HT-29 (cell line): ENCODE data around the gene NDUFS2. TPM values are rescaled to one million over a fixed set of nuclear protein-coding genes. Genes with fewer than 3 reads are reported as not detected.

Experiments
- DNase-seq: peaks from one replicate; pipeline ENCODE4 v3.0.0-alpha.2; 2015; ENCODE audit warnings: low spot score
- total RNA-seq: library from RNA; depleted of rRNA; stranded (reverse); fragments of >200 nt; shearing (Covaris generic); gene quantifications from 2 replicates; pipeline ENCODE4 v1.2.3, GENCODE V29; 2014; rRNA removed

Gene NDUFS2
- total RNA-seq, result 90.6 and 122 TPM in 2 replicates

DNA sequence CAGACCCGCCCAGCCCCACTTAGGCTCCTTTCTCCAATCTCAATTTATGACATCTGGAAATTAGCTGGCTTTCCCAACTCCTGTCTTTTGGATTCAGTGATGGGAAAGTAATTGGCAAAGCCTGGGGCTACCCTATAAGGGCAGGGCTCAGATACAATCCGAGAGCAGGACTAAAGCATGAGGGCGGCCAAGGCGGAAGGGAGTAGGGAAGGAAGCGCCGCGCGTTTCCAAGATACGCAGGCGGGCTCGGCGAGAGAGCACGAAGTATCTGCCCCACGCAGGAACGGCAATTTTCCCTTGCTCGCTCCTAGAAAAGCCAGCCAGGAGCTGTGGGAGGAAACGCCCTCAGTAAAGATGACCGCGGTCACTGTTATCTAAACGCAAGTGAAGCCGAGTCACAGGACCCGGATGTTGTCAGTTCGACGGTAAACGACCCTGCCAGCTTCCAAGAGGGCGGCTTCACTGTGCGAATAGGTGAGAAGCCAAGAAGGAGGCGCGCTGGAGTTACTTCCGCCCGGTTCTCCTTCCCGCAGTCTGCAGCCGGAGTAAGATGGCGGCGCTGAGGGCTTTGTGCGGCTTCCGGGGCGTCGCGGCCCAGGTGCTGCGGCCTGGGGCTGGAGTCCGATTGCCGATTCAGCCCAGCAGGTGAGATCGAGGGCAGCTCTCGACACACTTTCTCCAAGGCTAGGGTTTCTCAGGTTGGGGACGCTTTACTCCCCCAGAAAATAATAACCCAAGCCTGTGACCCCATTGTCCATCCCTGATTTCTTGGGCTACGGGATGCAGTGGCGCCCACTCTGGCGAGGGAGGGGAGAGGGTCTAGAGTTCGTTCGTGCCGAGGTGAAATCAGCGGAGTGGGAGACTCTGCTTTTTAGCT, at the start of gene NDUFS2:
Gene NDUFS2 (plus strand): TSS at position 532 of the 877 bp plus-strand sequence. CDS start 19 bp downstream, at position 551.
- DNase-seq, result peak; percentile 98

DNA sequence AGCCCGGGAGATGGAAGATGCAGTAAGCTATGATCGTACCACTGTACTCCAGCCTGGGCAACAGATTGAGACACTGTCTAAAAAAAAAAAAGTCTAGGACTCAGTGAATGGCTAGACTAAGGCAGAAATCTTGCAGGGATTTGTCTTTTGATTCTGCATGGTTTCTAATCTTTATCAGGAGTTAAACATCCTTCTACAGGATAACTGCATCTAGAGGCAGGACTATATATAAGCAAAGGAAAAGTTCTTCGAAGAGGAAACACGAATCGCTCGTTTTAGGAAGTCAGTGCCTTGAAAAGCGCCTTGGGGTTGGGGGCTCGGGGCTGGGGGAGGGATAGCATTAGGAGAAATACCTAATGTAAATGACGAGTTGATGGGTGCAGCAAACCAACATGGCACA, 49.0 kb upstream of the NDUFS2 start:
- no peak for DNase-seq

DNA sequence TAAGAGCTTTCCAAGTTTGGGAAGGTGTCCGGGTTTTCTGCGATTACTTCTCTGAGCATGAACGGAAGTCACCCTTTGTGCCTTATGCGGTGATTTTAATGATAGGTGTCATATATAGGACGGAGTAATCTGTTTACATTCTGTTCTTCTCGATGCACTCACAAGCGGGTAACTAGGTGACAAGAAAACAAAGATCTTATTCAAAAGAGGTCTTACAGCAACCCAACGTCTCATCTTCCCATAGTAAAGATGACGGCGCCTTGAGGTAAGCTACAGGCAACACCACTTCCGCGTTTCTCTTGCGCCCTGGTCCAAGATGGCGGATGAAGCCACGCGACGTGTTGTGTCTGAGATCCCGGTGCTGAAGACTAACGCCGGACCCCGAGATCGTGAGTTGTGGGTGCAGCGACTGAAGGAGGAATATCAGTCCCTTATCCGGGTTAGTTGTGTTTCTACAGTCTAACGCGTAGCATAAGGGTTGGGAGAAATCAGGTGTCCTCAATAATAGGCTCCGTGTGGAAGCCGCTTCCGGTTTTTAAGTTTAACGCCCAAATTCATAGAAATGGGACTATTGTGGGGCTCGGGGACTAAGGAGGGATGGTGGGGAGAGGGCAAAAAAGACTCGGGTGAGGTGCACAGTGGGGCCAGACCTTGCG, 48.4 kb upstream of the NDUFS2 start, which contains the start of gene UFC1:
Gene UFC1 (plus strand): TSS at position 297 of the 656 bp plus-strand sequence. CDS start 20 bp downstream, at position 317.
- DNase-seq, result peak; percentile 92

DNA sequence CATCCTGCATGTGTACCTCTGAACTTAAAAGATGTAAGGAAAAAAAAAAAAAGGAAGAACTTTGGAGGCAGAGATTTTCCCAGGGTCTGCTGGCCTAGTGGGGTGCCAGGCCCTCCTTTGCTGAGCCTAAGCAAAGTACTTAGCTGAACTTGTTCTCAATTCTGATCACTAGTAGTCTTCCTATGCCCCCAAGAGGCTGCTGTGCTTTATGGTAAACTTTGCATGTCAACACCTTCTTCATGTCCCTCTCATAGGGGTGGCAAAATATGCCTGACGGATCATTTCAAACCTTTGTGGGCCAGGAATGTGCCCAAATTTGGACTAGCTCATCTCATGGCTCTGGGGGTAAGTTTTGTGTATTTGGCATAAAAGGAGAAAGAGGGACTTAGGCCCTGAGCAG, 44.3 kb upstream of the NDUFS2 start:
- no peak for DNase-seq

DNA sequence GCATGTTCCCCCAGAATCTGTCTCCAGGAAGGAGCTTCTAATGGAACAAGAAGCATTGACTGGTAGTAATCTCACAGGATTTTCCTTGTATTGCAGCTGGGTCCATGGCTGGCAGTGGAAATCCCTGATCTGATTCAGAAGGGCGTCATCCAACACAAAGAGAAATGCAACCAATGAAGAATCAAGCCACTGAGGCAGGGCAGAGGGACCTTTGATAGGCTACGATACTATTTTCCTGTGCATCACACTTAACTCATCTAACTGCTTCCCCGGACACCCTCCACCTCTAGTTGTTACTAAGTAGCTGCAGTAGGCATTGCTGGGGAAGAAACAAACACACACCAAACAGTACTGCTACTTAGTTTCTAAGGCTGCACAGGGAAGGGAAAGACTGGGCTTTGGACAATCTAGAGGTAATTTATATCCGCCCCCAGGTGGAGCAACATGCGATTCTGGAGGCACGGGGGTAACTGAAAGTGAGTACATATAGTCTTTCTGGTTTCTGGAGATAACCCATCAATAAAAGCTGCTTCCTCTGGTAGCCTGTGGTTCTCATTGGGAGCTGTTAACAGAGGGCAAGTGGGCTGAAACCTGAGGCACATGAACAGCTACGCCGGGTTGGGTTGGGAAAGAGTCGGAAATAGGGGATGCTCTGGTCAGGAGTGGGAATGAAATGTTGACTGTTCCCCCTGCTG, 43.7 kb upstream of the NDUFS2 start:
- no peak for DNase-seq

DNA sequence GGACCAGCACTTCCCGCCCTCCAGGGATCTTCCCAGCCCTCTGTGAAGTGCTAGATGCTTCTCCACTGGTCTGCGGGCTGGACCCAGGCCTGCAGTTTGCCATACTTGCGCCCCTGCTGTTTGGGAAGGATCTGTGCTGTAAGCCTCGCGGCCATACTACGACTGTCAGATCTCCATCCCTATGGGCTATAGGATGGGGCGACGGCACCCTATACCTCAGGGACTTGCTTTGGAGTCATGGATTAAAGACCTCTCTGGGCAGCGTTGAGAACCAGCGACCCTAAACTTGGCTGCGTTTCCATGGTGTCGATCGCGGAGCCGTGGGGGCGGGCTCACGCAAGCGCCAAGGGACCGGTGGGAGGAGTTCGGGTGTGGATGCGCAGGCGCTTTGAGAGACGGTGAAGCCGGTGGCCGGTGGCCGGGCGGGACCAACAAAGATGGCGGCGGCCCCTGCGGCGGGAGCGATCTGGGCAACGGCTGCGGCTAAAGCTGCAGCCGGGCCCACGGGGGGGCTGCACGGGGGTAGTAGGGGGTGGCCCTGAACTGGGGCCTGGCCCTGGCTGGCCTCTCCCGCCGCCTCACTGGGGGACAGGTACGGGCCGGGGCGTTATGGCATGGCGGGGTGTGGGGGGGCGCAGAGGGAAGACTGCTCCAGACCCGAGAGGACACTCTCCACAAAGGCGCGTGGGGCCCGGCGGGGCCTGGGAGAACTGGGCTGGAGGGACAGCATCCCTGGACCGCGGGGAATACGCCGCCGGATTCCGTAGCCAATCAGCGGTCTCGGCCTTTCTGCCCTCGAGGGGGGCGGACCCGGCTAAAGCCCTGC, 42.9 kb upstream of the NDUFS2 start, which contains the start of gene USP21:
Gene USP21 (plus strand): TSS at position 414 of the 826 bp plus-strand sequence. CDS start 1,141 bp downstream, outside the sequence.
- DNase-seq, result peak; percentile 95

DNA sequence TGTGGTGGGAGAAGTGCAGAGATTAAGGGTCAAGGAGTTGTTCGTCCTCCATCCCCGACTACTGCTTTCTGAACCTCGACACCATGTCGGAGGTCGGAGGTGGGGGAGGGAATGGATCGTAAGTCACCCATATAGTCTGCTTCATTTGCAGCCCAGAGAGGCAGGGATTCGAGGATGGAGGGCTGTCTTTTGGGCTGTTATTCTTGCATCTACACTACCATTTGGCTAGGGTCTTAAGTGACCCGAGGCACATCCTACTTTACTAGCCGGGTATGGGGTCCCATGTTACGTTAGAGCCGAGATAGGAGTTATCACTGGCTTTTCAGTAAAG, 42.3 kb upstream of the NDUFS2 start:
- DNase-seq, result peak; percentile 29

DNA sequence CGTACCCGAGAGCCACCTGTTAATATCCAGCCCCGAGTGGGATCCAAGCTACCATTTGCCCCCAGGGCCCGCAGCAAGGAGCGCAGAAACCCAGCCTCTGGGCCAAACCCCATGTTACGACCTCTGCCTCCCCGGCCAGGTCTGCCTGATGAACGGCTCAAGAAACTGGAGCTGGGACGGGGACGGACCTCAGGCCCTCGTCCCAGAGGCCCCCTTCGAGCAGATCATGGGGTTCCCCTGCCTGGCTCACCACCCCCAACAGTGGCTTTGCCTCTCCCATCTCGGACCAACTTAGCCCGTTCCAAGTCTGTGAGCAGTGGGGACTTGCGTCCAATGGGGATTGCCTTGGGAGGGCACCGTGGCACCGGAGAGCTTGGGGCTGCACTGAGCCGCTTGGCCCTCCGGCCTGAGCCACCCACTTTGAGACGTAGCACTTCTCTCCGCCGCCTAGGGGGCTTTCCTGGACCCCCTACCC, 41.5 kb upstream of the NDUFS2 start:
- no peak for DNase-seq

DNA sequence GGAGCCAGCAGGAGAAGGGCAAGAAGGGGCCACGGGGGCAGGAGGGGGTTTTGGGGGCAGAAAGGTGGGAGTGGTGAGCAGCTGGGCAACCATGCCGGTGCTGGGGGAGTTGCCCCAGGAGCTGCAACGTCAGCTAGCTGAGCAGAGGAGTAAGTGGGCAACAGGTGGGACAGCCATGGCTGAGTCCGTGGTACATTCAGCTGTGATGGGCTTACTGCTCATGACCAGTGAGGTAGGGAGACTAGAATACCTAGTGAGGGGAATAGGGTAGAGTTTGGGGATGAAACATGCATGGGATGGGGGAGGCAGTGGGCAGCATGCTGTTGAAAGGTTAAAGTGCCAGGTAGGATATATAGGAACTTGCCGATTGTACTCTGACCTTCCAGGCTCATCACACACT, 40.5 kb upstream of the NDUFS2 start:
- DNase-seq, result no peak

DNA sequence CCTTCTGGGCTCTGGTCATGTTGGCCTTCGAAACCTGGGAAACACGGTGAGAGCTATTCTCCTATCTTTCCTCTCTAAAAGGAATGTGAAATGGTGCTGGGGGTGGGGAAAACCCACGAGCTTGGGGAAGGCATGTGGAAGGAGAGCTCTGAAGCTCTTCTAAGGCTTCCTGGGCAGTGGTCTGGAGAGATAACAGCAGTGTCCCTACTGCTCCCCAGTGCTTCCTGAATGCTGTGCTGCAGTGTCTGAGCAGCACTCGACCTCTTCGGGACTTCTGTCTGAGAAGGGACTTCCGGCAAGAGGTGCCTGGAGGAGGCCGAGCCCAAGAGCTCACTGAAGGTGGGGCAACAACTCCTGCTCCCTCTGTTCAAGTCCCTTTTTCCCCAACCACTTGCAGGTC, 40.1 kb upstream of the NDUFS2 start:
- DNase-seq, result no peak

DNA sequence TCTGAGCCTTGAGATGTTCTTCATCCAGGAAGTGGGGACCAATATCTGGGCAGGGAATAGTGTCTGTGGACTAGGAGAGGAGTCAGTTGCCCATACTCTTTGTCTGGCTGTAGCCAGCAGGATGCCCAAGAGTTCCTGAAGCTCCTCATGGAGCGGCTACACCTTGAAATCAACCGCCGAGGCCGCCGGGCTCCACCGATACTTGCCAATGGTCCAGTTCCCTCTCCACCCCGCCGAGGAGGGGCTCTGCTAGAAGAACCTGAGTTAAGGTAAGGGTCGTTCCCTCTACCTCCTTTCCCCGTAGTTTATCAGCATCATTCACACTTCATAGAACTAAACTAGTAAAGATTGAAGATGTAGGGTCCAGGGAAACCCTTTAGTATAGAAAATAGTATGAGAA, 39.4 kb upstream of the NDUFS2 start:
- DNase-seq, result no peak

DNA sequence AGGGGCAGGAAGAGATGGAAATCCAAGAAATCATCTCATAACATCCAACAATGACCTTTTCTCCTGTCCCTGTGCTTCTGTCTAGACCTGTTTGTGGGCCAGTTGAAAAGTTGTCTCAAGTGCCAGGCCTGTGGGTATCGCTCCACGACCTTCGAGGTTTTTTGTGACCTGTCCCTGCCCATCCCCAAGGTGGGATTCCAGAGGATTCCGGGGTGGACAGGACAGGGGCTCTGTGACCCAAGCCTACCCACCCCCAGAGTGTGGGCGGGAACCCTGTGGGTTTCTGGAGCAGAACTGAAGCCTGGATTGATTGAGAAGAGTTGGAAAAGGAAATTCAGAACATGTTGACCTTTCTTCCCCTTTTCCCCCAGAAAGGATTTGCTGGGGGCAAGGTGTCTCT, 38.4 kb upstream of the NDUFS2 start:
- no peak for DNase-seq

DNA sequence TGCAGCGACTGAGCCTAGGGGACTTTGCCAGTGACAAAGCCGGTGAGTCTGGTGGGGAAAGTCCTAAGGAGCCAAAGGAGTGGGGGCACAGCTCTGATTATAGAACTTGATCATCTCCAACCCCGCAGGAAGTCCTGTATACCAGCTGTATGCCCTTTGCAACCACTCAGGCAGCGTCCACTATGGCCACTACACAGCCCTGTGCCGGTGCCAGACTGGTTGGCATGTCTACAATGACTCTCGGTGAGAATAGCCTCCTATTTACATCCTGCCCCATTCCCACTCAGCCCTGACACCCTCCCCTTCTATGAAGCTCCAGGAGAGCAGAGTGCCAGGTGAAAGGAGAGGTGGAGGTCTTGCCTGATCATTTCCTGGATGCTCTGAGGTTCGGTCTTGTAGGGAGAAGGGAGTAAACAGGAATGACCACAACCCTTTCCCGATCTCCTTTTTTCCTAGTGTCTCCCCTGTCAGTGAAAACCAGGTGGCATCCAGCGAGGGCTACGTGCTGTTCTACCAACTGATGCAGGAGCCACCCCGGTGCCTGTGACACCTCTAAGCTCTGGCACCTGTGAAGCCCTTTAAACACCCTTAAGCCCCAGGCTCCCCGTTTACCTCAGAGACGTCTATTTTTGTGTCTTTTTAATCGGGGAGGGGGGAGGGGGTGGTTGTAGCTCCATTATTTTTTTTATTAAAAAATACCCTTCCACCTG, 37.1 kb upstream of the NDUFS2 start:
- no peak for DNase-seq

DNA sequence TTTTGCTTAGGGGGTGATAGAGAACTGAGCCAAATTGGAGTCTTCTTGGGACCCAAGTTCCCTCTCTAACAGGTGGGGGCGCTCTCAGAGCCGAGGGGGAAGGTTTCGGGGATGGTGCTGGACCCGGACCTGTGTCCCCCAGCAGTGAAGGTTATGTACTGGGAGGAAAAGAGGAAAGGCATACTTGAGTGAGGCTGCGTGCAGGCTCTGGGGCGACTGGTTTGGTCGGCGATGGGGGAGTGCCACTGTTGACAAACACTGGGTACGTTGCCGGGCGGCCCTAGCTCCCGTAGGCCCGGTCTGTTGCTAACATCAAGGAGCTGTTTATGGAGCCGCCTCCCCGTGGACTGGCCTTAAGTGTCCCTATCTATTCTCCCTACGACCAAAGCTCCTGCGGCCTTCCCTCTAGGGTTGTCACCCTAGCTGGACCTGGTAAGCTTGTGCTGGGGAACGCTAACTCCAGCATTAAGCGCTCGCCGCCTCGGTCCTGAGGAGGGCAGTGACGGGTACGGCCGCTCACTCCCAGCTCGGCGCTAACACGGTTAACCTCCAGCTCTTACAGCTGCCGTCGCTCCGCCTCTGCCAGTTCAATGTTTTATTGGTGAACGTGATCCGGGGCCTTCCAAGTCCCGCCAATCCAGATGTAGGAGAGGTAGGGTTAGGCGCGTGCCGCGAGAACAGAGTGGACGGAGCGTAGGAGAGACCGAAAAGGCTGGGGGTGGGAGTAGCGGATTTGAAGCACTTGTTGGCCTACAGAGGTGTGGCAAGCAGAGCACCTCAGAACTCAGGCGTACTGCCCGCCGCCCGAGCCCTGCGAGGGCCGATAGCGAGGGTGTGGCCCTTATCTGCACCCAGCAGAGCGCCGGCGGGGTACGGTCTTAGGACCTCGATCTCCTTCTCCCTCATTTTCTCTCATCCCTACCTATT, 36.2 kb upstream of the NDUFS2 start, which contains the start of gene PPOX:
Gene PPOX (plus strand): TSS at position 685 of the 927 bp plus-strand sequence. CDS start 422 bp downstream, outside the sequence.
- DNase-seq, result peak; percentile 98

DNA sequence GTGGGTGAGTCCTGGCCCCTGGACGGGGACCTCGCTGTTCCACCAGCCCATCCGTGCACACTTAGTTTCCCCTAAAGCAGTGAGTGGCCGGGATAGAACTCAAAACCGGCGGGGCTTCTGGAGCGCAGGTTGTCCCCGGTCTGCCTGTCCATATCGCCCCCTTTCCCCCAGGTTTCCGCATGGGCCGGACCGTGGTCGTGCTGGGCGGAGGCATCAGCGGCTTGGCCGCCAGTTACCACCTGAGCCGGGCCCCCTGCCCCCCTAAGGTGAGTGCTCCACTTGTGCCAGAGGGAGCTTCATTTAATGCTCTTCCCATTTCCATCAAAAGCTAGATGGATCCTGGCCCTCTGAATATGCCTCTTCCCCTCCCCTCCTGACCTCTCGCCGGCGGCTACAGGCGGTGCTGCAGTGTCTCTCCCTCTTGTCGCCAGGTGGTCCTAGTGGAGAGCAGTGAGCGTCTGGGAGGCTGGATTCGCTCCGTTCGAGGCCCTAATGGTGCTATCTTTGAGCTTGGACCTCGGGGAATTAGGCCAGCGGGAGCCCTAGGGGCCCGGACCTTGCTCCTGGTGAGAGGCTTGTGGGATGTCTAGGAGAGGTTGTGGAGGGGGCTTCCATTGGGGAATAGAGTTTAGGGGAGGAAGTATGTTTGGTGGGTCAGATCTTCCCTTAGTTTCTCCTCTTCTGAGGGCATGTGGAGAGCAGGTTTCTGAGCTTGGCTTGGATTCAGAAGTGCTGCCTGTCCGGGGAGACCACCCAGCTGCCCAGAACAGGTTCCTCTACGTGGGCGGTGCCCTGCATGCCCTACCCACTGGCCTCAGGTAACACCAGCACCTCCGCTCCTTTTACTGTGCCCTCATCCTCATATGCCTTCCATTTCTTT, 35.3 kb upstream of the NDUFS2 start:
- DNase-seq, result peak; percentile 26

DNA sequence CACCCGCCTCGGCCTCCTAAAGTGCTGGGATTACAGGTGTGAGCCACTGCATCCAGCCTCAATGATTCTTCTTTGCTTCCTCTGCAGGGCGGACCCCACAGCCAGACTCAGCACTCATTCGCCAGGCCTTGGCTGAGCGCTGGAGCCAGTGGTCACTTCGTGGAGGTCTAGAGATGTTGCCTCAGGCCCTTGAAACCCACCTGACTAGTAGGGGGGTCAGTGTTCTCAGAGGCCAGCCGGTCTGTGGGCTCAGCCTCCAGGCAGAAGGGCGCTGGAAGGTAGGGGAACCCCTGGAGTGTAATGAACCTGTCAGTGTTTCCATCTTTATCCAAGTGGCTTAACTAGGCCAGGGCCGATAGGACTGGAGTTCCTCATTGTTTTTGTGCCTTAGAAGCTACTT, 33.3 kb upstream of the NDUFS2 start:
- DNase-seq, result no peak

DNA sequence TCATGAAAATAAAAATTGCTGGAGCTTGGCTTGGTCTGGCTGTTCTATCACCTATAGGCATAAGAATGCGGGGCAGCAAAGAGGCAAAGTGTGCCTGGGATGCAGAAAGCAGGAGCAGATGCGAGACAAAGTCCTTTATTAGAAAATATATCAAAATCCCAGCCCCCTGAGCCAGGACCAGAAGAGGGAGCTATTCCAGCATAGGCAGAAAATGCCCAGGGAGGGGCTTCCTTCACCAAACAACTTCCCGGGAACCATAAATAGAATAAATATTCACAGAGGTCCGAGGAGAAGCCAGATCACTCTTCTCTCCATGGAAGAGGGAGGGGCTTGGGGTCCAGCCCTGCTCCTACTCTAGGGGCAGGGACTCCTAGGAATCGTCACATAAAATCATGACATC, 31.0 kb upstream of the NDUFS2 start:
- DNase-seq, result no peak

DNA sequence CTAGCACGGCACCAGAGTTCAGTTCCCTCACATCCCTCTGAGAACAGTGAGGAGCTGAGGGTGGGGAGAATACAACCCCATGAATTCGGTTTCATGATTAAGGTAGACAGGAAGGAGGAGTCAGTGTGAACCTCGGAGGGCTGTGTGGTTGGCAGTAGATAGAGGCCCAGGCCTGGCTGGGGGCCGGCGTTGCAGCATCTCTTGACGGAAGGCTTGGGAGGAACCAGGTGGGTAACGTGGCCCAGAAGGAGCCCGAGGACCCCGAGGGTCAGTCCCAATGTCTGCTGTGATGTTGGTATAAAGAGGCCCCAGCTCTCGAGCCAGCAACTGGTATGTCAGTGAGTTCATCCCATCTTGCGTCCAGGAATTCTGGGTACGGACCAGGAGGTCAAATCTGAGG, 30.5 kb upstream of the NDUFS2 start:
- DNase-seq, result no peak
